Measurements from ENCODE around the gene IGF2R.

IGF2R gene

DNA sequence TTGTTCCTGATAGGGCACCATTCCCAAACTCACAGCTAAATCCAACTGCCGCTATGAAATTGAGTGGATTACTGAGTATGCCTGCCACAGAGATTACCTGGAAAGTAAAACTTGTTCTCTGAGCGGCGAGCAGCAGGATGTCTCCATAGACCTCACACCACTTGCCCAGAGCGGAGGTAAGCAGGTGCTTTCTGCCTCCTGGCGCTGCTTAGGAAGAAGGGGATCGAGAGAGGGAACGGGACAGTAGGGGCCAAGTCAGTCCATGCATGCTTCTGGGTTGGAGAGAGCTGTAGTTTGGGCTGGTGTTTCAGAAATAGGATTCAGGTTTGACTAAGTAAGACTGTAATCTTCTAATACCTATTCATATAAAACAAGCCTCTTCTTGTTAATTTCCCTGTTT, 63.7 kb downstream of the IGF2R start:
- H3K9me3 ChIP-seq (ENCODE audit: control insufficient read depth, low read length): no peaks in the 10 kb centered on the region
- peaks cover 38% of the 10 kb centered on the region for H3K4me1 ChIP-seq (ENCODE audit: control insufficient read depth, insufficient read depth, low read length)
- no peak overlapping the region for H3K9ac ChIP-seq (ENCODE audit: low read length)
- peaks cover 61% of the 10 kb centered on the region for H3K36me3 ChIP-seq (ENCODE audit: control insufficient read depth, insufficient read depth, low read length, severe bottlenecking)
- DNase-seq (ENCODE audit: low read depth): no peak
- no peaks in the 10 kb centered on the region for H3K27me3 ChIP-seq (replicated peaks; ENCODE audit: control insufficient read depth, insufficient read depth, low read length)
- no peak overlapping the region for H3K4me3 ChIP-seq (ENCODE audit: low read length)

DNA sequence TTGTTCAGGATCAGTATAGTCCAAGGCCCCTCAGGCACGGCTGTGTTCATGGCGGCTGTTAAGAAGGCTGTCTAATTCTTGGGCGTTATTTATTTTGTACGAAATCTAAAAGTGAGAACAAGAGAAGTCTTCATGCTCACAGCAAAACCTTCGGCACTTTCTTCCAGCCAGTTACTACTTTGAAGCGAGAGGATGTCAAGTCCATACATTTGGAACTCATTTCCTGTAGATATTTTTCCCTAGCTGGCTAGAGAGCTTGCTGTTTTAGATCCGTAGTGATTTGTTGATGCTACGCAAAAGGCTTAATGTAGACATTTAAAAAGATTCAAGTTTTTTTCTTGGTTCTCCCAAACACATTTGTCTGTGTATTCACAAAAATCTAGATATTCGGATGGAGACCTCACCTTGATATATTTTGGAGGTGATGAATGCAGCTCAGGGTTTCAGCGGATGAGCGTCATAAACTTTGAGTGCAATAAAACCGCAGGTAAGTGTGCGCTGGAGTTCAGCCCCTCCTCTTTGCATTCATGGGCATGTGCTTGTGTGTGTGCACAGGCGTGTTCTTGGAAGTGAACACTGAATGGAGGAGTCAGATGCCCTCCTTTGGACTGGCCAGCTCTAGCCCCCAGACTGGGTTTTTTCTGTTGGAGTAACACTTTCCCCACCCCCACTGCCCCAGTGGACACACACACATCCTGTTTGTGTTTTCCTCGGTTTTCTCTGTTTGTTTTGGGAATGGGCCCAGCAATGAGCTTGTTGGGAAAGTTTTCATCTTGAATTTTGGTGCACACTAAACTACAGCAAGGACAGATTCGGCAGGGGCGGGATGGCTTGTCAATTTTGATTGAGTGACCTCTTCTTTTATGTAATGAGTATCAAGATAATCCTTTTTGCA, 65.4 kb downstream of the IGF2R start:
- H3K36me3 ChIP-seq (ENCODE audit: control insufficient read depth, insufficient read depth, low read length, severe bottlenecking): peaks cover 51% of the 10 kb centered on the region
- H3K9me3 ChIP-seq (ENCODE audit: control insufficient read depth, low read length): no peaks in the 10 kb centered on the region
- no peaks in the 10 kb centered on the region for H3K27me3 ChIP-seq (replicated peaks; ENCODE audit: control insufficient read depth, insufficient read depth, low read length)
- H3K9ac ChIP-seq (ENCODE audit: low read length): no peak overlapping the region
- no peak overlapping the region for H3K4me3 ChIP-seq (ENCODE audit: low read length)
- peaks cover 38% of the 10 kb centered on the region for H3K4me1 ChIP-seq (ENCODE audit: control insufficient read depth, insufficient read depth, low read length)
- no peak for DNase-seq (ENCODE audit: low read depth)

DNA sequence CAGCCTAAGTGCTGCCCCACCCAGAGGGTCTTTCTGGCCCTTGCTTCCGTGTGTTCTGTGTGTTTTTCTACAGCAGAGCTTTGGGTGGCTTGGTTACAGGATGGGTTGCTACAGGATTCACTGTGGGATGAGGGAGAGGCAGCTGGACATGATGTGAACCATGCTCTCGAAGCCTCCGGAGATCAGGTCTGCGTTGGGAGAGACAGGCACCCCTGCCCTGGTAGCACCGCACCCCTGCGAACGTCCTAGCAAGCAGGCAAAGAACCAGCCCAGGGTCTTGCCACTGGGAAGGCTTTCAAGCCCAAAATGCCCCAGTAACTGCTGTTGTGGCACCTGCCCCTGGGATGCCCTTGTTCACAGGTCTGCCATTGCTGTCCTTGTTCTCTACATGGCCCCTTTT, 66.4 kb downstream of the IGF2R start:
- Histone ChIP-seq H3K9ac (ENCODE audit: low read length) (no peak overlapping the region), H3K9me3 (ENCODE audit: control insufficient read depth, low read length) (no peaks in the 10 kb centered on the region), H3K4me3 (ENCODE audit: low read length) (no peak overlapping the region), H3K4me1 (ENCODE audit: control insufficient read depth, insufficient read depth, low read length) (peaks cover 30% of the 10 kb centered on the region), H3K36me3 (ENCODE audit: control insufficient read depth, insufficient read depth, low read length, severe bottlenecking) (peaks cover 47% of the 10 kb centered on the region), H3K27me3 (replicated peaks; ENCODE audit: control insufficient read depth, insufficient read depth, low read length) (no peaks in the 10 kb centered on the region)
- DNase-seq (ENCODE audit: low read depth): no peak

DNA sequence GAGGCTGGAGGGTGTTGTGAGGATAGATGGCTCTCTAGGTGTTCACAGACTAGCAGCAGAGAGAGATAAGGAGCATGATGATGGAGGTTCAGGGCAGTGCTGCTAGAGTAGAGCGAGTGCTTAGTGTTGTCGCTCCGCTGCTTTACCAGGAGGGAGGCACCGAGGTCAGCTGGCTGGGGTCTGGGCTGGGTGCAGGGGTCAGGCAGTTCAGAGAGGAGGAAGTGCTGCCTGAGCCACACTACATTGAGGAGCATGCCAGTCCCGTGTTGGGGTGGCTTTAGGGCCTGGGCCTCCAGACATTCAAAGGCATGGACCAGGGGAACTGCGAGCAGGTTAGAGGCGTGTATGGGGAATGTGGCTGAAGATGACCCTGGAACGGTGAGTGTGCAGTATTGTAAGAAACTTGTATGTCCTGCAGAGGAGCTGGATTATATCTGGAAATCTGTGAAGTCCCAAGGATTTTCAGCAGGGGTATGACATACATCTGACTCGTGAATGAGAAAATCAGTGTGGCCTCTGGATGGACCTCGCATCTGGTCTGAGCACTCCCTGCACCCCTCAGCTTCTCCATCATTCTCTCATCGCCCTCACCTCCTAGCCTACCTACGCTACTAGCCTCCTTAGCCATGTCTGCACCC, 66.9 kb downstream of the IGF2R start:
- Histone ChIP-seq H3K9me3 (ENCODE audit: control insufficient read depth, low read length) (no peaks in the 10 kb centered on the region), H3K27me3 (replicated peaks; ENCODE audit: control insufficient read depth, insufficient read depth, low read length) (no peaks in the 10 kb centered on the region), H3K9ac (ENCODE audit: low read length) (peak overlapping the region; percentile 18), H3K4me3 (ENCODE audit: low read length) (peak overlapping the region; percentile 51), H3K36me3 (ENCODE audit: control insufficient read depth, insufficient read depth, low read length, severe bottlenecking) (peaks cover 49% of the 10 kb centered on the region), H3K4me1 (ENCODE audit: control insufficient read depth, insufficient read depth, low read length) (peaks cover 25% of the 10 kb centered on the region)
- no peak for DNase-seq (ENCODE audit: low read depth)

DNA sequence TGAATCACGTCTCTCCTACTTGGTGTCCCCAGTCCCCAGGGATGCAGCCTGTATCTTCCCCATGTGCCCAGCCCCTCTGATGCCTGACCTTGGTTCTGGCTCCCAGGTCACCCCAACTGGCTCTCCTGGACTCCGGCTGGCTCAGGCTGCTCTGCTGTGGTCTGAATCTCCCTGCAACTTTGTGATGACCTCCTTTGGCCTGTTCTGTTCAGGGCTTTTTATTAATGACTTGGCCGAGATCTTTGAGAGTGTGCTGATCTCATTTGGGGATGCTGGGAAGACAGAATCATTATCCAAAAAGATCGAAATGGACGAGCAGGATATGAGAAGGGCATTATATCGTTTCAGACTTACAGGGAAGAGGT, 67.4 kb downstream of the IGF2R start:
- Histone ChIP-seq H3K36me3 (ENCODE audit: control insufficient read depth, insufficient read depth, low read length, severe bottlenecking) (peaks cover 50% of the 10 kb centered on the region), H3K27me3 (replicated peaks; ENCODE audit: control insufficient read depth, insufficient read depth, low read length) (no peaks in the 10 kb centered on the region), H3K9me3 (ENCODE audit: control insufficient read depth, low read length) (no peaks in the 10 kb centered on the region), H3K9ac (ENCODE audit: low read length) (peak overlapping the region; percentile 18), H3K4me1 (ENCODE audit: control insufficient read depth, insufficient read depth, low read length) (peaks cover 26% of the 10 kb centered on the region), H3K4me3 (ENCODE audit: low read length) (peak overlapping the region; percentile 51)
- no peak for DNase-seq (ENCODE audit: low read depth)

DNA sequence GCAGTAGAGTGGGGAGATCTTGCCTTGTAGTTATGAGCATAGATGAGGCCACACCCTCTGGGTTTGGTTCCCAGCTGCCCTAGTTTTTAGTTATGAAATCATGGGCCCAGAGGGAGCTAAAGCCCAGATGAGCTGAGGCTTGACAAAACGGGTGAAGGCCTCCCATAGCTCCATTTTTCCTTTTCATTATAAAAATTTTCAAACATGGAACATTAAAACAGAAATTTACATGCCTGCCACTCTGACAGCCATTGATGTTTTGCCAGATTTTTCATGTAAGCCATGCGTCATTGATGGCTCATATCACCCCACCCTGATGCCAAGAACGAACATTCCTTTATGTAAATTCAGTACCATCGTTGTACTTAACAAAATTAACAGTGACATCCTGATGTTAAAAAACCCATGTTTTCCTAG, 67.9 kb downstream of the IGF2R start:
- peaks cover 31% of the 10 kb centered on the region for H3K4me1 ChIP-seq (ENCODE audit: control insufficient read depth, insufficient read depth, low read length)
- DNase-seq (ENCODE audit: low read depth): peak; percentile 88
- peak overlapping the region; percentile 18 for H3K9ac ChIP-seq (ENCODE audit: low read length)
- no peaks in the 10 kb centered on the region for H3K9me3 ChIP-seq (ENCODE audit: control insufficient read depth, low read length)
- H3K36me3 ChIP-seq (ENCODE audit: control insufficient read depth, insufficient read depth, low read length, severe bottlenecking): peaks cover 45% of the 10 kb centered on the region
- no peaks in the 10 kb centered on the region for H3K27me3 ChIP-seq (replicated peaks; ENCODE audit: control insufficient read depth, insufficient read depth, low read length)
- H3K4me3 ChIP-seq (ENCODE audit: low read length): peak overlapping the region; percentile 51

DNA sequence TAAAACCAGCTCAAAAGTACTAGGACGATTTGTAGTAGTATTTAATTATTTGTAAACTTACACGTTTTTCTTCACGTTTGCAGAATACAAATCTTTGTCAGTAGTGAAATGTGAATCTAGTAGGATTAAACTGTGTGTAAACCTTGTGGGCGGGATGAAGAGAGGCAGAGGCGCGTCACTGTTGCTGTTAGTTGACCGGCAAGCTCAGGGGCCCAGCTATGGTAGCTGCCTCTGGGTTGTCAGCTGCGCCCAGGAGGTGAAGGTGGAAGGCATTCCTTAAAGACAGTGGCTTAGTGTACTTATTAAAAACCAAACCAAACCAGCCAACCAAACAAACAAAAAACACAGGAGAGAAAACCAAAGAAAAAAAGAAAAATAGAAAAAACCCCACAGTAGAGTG, 69.6 kb downstream of the IGF2R start:
- Histone ChIP-seq H3K9me3 (ENCODE audit: control insufficient read depth, low read length) (no peaks in the 10 kb centered on the region), H3K4me1 (ENCODE audit: control insufficient read depth, insufficient read depth, low read length) (peaks cover 48% of the 10 kb centered on the region), H3K36me3 (ENCODE audit: control insufficient read depth, insufficient read depth, low read length, severe bottlenecking) (peaks cover 28% of the 10 kb centered on the region), H3K9ac (ENCODE audit: low read length) (no peak overlapping the region), H3K27me3 (replicated peaks; ENCODE audit: control insufficient read depth, insufficient read depth, low read length) (no peaks in the 10 kb centered on the region), H3K4me3 (ENCODE audit: low read length) (no peak overlapping the region)
- no peak for DNase-seq (ENCODE audit: low read depth)

DNA sequence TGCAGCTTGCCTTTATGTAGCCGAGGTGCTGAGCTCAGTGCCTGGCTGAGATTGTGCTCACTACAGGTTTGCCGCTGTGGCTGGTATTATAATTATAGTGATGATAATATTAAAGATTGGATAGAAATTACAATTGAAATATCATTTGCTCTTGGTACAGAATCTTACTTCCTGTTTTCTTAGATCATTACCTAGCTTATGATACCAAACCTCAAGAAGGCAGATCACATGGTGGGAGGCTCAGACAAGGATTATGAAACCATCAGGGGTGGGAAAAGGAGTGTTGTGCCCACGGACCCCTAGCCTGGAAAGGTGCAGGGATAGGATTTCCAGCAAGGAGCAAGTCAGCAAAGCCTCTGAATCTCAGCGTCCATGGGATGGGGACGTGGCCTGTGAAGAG, 70.6 kb downstream of the IGF2R start:
- no peaks in the 10 kb centered on the region for H3K27me3 ChIP-seq (replicated peaks; ENCODE audit: control insufficient read depth, insufficient read depth, low read length)
- H3K4me1 ChIP-seq (ENCODE audit: control insufficient read depth, insufficient read depth, low read length): peaks cover 57% of the 10 kb centered on the region
- H3K36me3 ChIP-seq (ENCODE audit: control insufficient read depth, insufficient read depth, low read length, severe bottlenecking): peaks cover 28% of the 10 kb centered on the region
- no peak for DNase-seq (ENCODE audit: low read depth)
- H3K9me3 ChIP-seq (ENCODE audit: control insufficient read depth, low read length): no peaks in the 10 kb centered on the region
- H3K9ac ChIP-seq (ENCODE audit: low read length): no peak overlapping the region
- H3K4me3 ChIP-seq (ENCODE audit: low read length): no peak overlapping the region

DNA sequence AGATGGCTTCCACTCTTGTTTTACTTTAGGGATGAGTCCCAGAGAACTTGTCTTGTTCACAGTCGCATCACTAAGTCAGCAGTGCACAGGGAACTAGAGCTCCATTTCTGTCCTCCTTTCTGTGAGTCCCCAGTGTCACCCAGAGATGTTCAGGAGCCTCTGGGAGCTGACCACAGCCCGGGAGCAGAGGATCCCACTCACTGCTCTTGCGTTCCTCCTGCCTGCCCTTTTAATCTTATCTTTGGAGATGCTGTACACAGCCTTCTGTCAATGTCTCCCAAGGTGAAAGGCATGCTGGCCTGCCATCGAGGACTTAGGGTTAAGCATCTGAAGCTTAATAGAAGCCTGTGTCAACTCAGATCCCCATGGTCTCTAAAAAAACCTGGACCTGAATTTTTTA, 71.2 kb downstream of the IGF2R start:
- Histone ChIP-seq H3K4me3 (ENCODE audit: low read length) (no peak overlapping the region), H3K4me1 (ENCODE audit: control insufficient read depth, insufficient read depth, low read length) (peaks cover 63% of the 10 kb centered on the region), H3K9me3 (ENCODE audit: control insufficient read depth, low read length) (no peaks in the 10 kb centered on the region), H3K36me3 (ENCODE audit: control insufficient read depth, insufficient read depth, low read length, severe bottlenecking) (peaks cover 28% of the 10 kb centered on the region), H3K9ac (ENCODE audit: low read length) (no peak overlapping the region), H3K27me3 (replicated peaks; ENCODE audit: control insufficient read depth, insufficient read depth, low read length) (no peaks in the 10 kb centered on the region)
- no peak for DNase-seq (ENCODE audit: low read depth)

DNA sequence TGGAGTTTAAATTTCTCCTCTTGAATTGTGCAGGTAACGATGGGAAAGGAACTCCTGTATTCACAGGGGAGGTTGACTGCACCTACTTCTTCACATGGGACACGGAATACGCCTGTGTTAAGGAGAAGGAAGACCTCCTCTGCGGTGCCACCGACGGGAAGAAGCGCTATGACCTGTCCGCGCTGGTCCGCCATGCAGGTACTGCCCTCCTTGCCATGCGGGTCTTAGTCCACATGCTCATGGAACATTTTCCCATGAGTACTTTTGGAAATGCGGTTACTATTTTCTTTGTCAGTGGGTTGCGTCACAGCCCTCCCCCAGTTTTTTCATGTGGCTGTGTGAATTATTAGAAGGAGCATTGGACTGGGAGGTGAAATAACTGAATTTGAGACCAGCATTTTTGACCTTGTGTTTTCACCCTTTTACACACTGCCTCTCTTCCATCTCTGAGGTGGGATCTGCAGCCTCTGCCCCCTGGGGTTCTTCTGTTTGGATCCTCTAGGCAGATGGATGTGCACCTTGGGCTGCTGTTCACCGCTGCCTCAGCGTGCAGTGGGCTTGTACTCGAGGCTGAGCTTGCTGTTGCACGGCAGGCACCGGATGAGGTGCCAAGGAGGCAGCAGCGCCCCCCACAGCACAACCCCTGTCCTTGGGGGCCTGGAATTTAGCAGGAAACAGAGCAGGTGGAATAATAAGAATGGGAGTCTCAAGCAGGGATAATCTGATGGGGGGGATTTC, 71.8 kb downstream of the IGF2R start:
- H3K27me3 ChIP-seq (replicated peaks; ENCODE audit: control insufficient read depth, insufficient read depth, low read length): no peaks in the 10 kb centered on the region
- peaks cover 29% of the 10 kb centered on the region for H3K36me3 ChIP-seq (ENCODE audit: control insufficient read depth, insufficient read depth, low read length, severe bottlenecking)
- H3K9me3 ChIP-seq (ENCODE audit: control insufficient read depth, low read length): no peaks in the 10 kb centered on the region
- H3K9ac ChIP-seq (ENCODE audit: low read length): no peak overlapping the region
- DNase-seq (ENCODE audit: low read depth): no peak
- no peak overlapping the region for H3K4me3 ChIP-seq (ENCODE audit: low read length)
- peaks cover 63% of the 10 kb centered on the region for H3K4me1 ChIP-seq (ENCODE audit: control insufficient read depth, insufficient read depth, low read length)

DNA sequence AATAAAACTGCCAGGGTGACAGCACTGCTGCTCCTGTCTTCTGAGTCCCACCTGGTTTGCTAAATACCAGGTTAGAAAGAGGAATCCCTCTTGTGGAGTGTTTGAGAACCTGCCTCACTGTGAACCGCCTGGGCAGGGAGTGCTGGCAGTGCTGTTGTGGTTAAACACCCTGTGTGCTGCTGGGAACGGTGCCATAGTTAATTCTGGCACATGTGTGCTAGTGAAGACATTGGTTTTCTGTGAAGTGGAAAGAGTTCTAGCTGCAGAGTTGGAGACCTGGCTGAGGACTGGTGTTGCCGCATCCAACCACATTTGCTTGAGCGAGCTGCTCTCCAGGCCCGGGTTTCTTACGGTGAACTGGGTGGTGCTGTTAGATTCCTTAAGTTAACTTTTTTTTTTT, 72.7 kb downstream of the IGF2R start:
- H3K4me1 ChIP-seq (ENCODE audit: control insufficient read depth, insufficient read depth, low read length): peaks cover 54% of the 10 kb centered on the region
- peaks cover 38% of the 10 kb centered on the region for H3K36me3 ChIP-seq (ENCODE audit: control insufficient read depth, insufficient read depth, low read length, severe bottlenecking)
- H3K27me3 ChIP-seq (replicated peaks; ENCODE audit: control insufficient read depth, insufficient read depth, low read length): no peaks in the 10 kb centered on the region
- H3K4me3 ChIP-seq (ENCODE audit: low read length): no peak overlapping the region
- no peaks in the 10 kb centered on the region for H3K9me3 ChIP-seq (ENCODE audit: control insufficient read depth, low read length)
- peak; percentile 54 for DNase-seq (ENCODE audit: low read depth)
- no peak overlapping the region for H3K9ac ChIP-seq (ENCODE audit: low read length)

All from adipocyte (in vitro differentiated cells).